Measurements from ENCODE around the gene MED26.

MED26 gene

DNA sequence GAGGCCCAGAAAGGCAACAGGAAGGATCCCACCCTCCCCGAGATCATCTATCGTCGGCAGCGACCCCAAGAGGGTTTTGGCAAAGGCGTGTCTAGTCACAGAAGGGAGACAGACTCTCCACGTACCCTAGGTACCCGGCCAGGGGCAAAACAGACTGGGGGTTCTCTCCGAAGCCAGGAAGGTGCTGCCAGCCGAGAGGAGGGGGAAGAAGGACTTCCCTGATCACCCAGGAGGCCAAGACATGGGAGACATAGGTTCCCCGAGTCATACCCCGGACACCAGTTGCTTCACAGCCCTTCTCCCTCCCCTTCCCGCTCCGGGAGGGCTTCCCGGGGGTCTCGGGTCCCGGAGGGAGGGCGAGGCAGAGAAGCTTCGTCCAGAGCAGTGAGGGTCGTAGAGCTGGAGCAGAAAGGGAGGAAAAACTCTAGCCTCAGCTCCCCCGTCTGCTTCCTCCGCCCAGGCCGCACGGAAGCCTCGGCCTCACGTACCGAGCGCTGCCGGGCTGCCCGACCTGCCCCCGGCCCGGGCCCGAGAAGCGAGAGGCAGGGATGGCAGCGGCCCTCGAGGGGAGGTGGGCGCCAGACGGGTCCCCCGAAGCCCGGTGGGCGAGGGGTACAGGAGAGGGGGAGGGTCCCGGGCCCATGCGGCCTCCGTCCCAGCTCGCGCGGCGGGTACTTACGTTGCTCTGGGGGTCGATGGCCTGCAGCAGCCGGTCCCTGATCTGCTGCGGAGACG, 644 bp downstream of the MED26 start (continued):
- TF ChIP-seq, protein P1, sequence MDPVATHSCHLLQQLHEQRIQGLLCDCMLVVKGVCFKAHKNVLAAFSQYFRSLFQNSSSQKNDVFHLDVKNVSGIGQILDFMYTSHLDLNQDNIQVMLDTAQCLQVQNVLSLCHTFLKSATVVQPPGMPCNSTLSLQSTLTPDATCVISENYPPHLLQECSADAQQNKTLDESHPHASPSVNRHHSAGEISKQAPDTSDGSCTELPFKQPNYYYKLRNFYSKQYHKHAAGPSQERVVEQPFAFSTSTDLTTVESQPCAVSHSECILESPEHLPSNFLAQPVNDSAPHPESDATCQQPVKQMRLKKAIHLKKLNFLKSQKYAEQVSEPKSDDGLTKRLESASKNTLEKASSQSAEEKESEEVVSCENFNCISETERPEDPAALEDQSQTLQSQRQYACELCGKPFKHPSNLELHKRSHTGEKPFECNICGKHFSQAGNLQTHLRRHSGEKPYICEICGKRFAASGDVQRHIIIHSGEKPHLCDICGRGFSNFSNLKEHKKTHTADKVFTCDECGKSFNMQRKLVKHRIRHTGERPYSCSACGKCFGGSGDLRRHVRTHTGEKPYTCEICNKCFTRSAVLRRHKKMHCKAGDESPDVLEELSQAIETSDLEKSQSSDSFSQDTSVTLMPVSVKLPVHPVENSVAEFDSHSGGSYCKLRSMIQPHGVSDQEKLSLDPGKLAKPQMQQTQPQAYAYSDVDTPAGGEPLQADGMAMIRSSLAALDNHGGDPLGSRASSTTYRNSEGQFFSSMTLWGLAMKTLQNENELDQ (tag by site-specific recombination; IDR thresholded peaks at IDR 0.05; ENCODE audit: low read depth): no peak
- TF ChIP-seq, protein P2, sequence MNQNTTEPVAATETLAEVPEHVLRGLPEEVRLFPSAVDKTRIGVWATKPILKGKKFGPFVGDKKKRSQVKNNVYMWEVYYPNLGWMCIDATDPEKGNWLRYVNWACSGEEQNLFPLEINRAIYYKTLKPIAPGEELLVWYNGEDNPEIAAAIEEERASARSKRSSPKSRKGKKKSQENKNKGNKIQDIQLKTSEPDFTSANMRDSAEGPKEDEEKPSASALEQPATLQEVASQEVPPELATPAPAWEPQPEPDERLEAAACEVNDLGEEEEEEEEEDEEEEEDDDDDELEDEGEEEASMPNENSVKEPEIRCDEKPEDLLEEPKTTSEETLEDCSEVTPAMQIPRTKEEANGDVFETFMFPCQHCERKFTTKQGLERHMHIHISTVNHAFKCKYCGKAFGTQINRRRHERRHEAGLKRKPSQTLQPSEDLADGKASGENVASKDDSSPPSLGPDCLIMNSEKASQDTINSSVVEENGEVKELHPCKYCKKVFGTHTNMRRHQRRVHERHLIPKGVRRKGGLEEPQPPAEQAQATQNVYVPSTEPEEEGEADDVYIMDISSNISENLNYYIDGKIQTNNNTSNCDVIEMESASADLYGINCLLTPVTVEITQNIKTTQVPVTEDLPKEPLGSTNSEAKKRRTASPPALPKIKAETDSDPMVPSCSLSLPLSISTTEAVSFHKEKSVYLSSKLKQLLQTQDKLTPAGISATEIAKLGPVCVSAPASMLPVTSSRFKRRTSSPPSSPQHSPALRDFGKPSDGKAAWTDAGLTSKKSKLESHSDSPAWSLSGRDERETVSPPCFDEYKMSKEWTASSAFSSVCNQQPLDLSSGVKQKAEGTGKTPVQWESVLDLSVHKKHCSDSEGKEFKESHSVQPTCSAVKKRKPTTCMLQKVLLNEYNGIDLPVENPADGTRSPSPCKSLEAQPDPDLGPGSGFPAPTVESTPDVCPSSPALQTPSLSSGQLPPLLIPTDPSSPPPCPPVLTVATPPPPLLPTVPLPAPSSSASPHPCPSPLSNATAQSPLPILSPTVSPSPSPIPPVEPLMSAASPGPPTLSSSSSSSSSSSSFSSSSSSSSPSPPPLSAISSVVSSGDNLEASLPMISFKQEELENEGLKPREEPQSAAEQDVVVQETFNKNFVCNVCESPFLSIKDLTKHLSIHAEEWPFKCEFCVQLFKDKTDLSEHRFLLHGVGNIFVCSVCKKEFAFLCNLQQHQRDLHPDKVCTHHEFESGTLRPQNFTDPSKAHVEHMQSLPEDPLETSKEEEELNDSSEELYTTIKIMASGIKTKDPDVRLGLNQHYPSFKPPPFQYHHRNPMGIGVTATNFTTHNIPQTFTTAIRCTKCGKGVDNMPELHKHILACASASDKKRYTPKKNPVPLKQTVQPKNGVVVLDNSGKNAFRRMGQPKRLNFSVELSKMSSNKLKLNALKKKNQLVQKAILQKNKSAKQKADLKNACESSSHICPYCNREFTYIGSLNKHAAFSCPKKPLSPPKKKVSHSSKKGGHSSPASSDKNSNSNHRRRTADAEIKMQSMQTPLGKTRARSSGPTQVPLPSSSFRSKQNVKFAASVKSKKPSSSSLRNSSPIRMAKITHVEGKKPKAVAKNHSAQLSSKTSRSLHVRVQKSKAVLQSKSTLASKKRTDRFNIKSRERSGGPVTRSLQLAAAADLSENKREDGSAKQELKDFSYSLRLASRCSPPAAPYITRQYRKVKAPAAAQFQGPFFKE (tag by site-specific recombination; IDR thresholded peaks at IDR 0.05; ENCODE audit: borderline replicate concordance): 0 out of 2 replicates have a peak, but pooled peaks have one; percentile 52
- TF ChIP-seq, protein P3, sequence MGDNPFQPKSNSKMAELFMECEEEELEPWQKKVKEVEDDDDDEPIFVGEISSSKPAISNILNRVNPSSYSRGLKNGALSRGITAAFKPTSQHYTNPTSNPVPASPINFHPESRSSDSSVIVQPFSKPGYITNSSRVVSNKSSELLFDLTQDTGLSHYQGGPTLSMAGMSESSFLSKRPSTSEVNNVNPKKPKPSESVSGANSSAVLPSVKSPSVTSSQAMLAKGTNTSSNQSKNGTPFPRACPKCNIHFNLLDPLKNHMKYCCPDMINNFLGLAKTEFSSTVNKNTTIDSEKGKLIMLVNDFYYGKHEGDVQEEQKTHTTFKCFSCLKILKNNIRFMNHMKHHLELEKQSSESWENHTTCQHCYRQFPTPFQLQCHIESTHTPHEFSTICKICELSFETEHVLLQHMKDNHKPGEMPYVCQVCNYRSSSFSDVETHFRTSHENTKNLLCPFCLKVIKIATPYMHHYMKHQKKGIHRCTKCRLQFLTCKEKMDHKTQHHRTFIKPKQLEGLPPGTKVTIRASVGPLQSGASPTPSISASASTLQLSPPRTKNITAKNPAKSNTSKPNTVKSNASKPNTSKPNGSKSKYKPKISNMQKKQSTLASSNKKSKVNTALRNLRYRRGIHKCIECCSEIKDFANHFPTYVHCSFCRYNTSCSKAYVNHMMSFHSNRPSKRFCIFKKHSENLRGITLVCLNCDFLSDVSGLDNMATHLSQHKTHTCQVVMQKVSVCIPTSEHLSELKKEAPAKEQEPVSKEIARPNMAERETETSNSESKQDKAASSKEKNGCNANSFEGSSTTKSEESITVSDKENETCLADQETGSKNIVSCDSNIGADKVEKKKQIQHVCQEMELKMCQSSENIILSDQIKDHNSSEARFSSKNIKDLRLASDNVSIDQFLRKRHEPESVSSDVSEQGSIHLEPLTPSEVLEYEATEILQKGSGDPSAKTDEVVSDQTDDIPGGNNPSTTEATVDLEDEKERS (tag by site-specific recombination; IDR thresholded peaks at IDR 0.05): no peak
- TF ChIP-seq, protein P4, sequence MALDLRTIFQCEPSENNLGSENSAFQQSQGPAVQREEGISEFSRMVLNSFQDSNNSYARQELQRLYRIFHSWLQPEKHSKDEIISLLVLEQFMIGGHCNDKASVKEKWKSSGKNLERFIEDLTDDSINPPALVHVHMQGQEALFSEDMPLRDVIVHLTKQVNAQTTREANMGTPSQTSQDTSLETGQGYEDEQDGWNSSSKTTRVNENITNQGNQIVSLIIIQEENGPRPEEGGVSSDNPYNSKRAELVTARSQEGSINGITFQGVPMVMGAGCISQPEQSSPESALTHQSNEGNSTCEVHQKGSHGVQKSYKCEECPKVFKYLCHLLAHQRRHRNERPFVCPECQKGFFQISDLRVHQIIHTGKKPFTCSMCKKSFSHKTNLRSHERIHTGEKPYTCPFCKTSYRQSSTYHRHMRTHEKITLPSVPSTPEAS (tag by site-specific recombination; IDR thresholded peaks at IDR 0.05): no peak; the same call in 1 of the 2 replicates
- TF ChIP-seq ZNF600 (tag by site-specific recombination; IDR thresholded peaks at IDR 0.05) (peak; percentile 41), ZNF366 (tag by site-specific recombination; conservative IDR thresholded peaks at IDR 0.05) (no peak), ZNF626 (tag by site-specific recombination; IDR thresholded peaks at IDR 0.05) (no peak), ZNF404 (tag by site-specific recombination; IDR thresholded peaks at IDR 0.05) (no peak), ZNF155 (tag by site-specific recombination; IDR thresholded peaks at IDR 0.05) (no peak), ZNF394 (tag by site-specific recombination; IDR thresholded peaks at IDR 0.05; ENCODE audit: borderline replicate concordance) (peak; percentile 50; the same call in 1 of the 2 replicates), ZNF558 (tag by site-specific recombination; IDR thresholded peaks at IDR 0.05) (no peak), ZBTB20 (tag by site-specific recombination; IDR thresholded peaks at IDR 0.05) (peak; percentile 34; the same call in 1 of the 2 replicates)
- TF ChIP-seq, protein P5, sequence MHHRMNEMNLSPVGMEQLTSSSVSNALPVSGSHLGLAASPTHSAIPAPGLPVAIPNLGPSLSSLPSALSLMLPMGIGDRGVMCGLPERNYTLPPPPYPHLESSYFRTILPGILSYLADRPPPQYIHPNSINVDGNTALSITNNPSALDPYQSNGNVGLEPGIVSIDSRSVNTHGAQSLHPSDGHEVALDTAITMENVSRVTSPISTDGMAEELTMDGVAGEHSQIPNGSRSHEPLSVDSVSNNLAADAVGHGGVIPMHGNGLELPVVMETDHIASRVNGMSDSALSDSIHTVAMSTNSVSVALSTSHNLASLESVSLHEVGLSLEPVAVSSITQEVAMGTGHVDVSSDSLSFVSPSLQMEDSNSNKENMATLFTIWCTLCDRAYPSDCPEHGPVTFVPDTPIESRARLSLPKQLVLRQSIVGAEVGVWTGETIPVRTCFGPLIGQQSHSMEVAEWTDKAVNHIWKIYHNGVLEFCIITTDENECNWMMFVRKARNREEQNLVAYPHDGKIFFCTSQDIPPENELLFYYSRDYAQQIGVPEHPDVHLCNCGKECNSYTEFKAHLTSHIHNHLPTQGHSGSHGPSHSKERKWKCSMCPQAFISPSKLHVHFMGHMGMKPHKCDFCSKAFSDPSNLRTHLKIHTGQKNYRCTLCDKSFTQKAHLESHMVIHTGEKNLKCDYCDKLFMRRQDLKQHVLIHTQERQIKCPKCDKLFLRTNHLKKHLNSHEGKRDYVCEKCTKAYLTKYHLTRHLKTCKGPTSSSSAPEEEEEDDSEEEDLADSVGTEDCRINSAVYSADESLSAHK (tag by site-specific recombination; IDR thresholded peaks at IDR 0.05): no peak
- TF ChIP-seq, protein P6, sequence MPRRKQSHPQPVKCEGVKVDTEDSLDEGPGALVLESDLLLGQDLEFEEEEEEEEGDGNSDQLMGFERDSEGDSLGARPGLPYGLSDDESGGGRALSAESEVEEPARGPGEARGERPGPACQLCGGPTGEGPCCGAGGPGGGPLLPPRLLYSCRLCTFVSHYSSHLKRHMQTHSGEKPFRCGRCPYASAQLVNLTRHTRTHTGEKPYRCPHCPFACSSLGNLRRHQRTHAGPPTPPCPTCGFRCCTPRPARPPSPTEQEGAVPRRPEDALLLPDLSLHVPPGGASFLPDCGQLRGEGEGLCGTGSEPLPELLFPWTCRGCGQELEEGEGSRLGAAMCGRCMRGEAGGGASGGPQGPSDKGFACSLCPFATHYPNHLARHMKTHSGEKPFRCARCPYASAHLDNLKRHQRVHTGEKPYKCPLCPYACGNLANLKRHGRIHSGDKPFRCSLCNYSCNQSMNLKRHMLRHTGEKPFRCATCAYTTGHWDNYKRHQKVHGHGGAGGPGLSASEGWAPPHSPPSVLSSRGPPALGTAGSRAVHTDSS (tag by site-specific recombination; IDR thresholded peaks at IDR 0.05): no peak
- TF ChIP-seq, protein P7, sequence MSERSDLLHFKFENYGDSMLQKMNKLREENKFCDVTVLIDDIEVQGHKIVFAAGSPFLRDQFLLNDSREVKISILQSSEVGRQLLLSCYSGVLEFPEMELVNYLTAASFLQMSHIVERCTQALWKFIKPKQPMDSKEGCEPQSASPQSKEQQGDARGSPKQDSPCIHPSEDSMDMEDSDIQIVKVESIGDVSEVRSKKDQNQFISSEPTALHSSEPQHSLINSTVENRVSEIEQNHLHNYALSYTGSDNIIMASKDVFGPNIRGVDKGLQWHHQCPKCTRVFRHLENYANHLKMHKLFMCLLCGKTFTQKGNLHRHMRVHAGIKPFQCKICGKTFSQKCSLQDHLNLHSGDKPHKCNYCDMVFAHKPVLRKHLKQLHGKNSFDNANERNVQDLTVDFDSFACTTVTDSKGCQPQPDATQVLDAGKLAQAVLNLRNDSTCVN (tag by site-specific recombination; optimal IDR thresholded peaks at IDR 0.05): no peak
- TF ChIP-seq, protein P8, sequence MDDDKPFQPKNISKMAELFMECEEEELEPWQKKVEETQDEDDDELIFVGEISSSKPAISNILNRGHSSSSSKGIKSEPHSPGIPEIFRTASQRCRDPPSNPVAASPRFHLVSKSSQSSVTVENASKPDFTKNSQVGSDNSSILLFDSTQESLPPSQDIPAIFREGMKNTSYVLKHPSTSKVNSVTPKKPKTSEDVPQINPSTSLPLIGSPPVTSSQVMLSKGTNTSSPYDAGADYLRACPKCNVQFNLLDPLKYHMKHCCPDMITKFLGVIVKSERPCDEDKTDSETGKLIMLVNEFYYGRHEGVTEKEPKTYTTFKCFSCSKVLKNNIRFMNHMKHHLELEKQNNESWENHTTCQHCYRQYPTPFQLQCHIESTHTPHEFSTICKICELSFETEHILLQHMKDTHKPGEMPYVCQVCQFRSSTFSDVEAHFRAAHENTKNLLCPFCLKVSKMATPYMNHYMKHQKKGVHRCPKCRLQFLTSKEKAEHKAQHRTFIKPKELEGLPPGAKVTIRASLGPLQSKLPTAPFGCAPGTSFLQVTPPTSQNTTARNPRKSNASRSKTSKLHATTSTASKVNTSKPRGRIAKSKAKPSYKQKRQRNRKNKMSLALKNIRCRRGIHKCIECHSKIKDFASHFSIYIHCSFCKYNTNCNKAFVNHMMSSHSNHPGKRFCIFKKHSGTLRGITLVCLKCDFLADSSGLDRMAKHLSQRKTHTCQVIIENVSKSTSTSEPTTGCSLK (tag by site-specific recombination; IDR thresholded peaks at IDR 0.05): no peak

Data from HEK293 (cell line).